Measurements from ENCODE around the gene DNLZ. TPM values are rescaled to one million over a fixed set of nuclear protein-coding genes. Genes with fewer than 3 reads are reported as not detected.
A peak's percentile ranks its signal among the peaks of the same experiment; 100 is the strongest.

DNLZ gene
- total and polyA plus RNA-seq, 2 of the 4 experiments (the other 2 are of a cell fraction), result 2.0 to 11.4 TPM

- Histone ChIP-seq H2BK120ac (ENCODE audit: low read depth, low read length) (no peak overlapping the region), H2AK9ac (replicated peaks; ENCODE audit: low read depth, low read length, poor library complexity) (peak overlapping the region; percentile 42), H3K4ac (ENCODE audit: low read depth, low read length) (no peak overlapping the region), H4K5ac (ENCODE audit: low read depth, low read length) (no peak overlapping the region), H2BK20ac (ENCODE audit: low read depth, low read length) (no peak overlapping the region), H2AFZ (replicated peaks; ENCODE audit: low read length, poor library complexity) (no peak overlapping the region), H3K9me3 (ENCODE audit: control insufficient read depth, insufficient read depth, low read length) (peaks cover 15% of the 10 kb centered on the region), H3K27ac (ENCODE audit: insufficient read depth, low read length) (no peak overlapping the region), H3K56ac (ENCODE audit: extremely low read depth, insufficient read depth, low read length) (no peak overlapping the region), H4K91ac (ENCODE audit: insufficient read depth, low read depth, low read length) (no peak overlapping the region), H3K36me3 (ENCODE audit: control insufficient read depth, insufficient read depth, low read length) (no peaks in the 10 kb centered on the region), H4K8ac (ENCODE audit: low read depth in 2 of 2, low read length in 2 of 2) (no peak overlapping the region), H3K4me1 (ENCODE audit: control insufficient read depth, insufficient read depth, low read length) (peaks cover 3% of the 10 kb centered on the region; the same call in 1 of the 2 replicates), H3K9me1 (ENCODE audit: insufficient read depth, low read length) (peaks cover 3% of the 10 kb centered on the region; the same call in 1 of the 2 replicates), H3K79me1 (ENCODE audit: low read depth in 1 of 2, low read length in 2 of 2) (no peaks in the 10 kb centered on the region), H3K23ac (ENCODE audit: low read depth, low read length) (no peak overlapping the region), H3K27me3 (ENCODE audit: control insufficient read depth, insufficient read depth, low read length) (no peaks in the 10 kb centered on the region), H2BK15ac (ENCODE audit: low read depth, low read length) (no peak overlapping the region), H4K20me1 (ENCODE audit: insufficient read depth, low read length) (no peaks in the 10 kb centered on the region), H3K4me2 (ENCODE audit: low read depth, low read length) (no peak overlapping the region), H3K9ac (ENCODE audit: low read depth, low read length) (no peak overlapping the region), H2BK5ac (ENCODE audit: low read depth, low read length, poor library complexity, severe bottlenecking) (no peak overlapping the region), H2AK5ac (ENCODE audit: low read depth, low read length) (no peak overlapping the region; the same call in 1 of the 2 replicates), H3K14ac (replicated peaks; ENCODE audit: low read depth, low read length) (no peak overlapping the region), H3K4me3 (ENCODE audit: insufficient read depth, low read depth, low read length) (no peak overlapping the region), H3K18ac (ENCODE audit: low read depth, low read length) (no peak overlapping the region)
- dilution Hi-C loops (cut with HindIII; ENCODE audit: low sequenced_read_pairs, unreplicated experiment), result no loop called here
- DNase-seq, result no peak
- in situ Hi-C loops (cut with MboI; ENCODE audit: low sequenced_read_pairs), result no loop called here
- 82% methylated on average over 9 of the region's 18 CpGs; no CpG with 5 or more reads in 1 of the 2 experiments for WGBS, 2 experiments (ENCODE audit: extremely low coverage in 2 of 2, insufficient read length in 1 of 2)
- intact Hi-C loops (cut with micrococcal nuclease), result no loop called here
- ATAC-seq (ENCODE audit: low read depth), result no peak
- no peak for TF ChIP-seq CTCF (conservative IDR thresholded peaks at IDR 0.05; ENCODE audit: low read depth, low read length)
- BruUV-seq (replicated peaks), result no TSS peak
- ChIA-PET CTCF (interaction anchor here (0.6 to 1.6 kb wide), 8 partner anchors 10 to 201 kb away, joined by 3 to 5 read pairs (median 3); no protein-coding TSS in a partner anchor), POLR2A (ENCODE audit: unreplicated experiment) (interaction anchor here (0.6 kb wide), 2 partner anchors 50 kb away, joined by 3 to 4 read pairs; no protein-coding TSS in a partner anchor)
These were observed 50.2 kb downstream of the DNLZ start for GRCh38 chr9:136313111-136314055.
